GM12872 (cell line): ENCODE data around the gene PCED1B.

Experiments
- TF ChIP-seq, protein P1 (sequence below): IDR thresholded peaks from 3 replicates; pipeline ENCODE4 v1.5.1; 2011; ENCODE audit warnings: low read depth, mild to moderate bottlenecking, low read length, moderate library complexity; ENCODE audit not compliant: insufficient read depth

The PCED1B gene

DNA sequence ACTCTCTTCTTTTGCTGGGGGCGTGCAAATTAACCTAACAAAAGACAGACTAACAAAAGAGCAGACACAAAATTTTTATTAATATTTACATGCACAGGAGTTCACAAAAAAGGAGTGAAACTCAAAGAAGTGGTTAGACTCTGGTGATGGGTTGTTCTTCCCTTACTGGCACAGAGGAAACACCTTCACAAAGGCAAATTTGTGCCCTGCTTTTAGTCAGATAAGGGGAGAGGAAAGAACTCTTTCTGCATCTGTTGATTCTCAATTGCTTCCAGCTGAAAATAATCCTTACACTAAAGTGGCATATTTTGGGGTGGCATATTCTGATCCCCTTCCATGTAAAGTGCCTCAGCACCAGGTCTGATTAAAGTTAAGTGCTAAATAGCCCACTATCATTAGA, 190.5 kb downstream of the PCED1B start:
- TF ChIP-seq, protein P1, sequence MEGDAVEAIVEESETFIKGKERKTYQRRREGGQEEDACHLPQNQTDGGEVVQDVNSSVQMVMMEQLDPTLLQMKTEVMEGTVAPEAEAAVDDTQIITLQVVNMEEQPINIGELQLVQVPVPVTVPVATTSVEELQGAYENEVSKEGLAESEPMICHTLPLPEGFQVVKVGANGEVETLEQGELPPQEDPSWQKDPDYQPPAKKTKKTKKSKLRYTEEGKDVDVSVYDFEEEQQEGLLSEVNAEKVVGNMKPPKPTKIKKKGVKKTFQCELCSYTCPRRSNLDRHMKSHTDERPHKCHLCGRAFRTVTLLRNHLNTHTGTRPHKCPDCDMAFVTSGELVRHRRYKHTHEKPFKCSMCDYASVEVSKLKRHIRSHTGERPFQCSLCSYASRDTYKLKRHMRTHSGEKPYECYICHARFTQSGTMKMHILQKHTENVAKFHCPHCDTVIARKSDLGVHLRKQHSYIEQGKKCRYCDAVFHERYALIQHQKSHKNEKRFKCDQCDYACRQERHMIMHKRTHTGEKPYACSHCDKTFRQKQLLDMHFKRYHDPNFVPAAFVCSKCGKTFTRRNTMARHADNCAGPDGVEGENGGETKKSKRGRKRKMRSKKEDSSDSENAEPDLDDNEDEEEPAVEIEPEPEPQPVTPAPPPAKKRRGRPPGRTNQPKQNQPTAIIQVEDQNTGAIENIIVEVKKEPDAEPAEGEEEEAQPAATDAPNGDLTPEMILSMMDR: no peak

DNA sequence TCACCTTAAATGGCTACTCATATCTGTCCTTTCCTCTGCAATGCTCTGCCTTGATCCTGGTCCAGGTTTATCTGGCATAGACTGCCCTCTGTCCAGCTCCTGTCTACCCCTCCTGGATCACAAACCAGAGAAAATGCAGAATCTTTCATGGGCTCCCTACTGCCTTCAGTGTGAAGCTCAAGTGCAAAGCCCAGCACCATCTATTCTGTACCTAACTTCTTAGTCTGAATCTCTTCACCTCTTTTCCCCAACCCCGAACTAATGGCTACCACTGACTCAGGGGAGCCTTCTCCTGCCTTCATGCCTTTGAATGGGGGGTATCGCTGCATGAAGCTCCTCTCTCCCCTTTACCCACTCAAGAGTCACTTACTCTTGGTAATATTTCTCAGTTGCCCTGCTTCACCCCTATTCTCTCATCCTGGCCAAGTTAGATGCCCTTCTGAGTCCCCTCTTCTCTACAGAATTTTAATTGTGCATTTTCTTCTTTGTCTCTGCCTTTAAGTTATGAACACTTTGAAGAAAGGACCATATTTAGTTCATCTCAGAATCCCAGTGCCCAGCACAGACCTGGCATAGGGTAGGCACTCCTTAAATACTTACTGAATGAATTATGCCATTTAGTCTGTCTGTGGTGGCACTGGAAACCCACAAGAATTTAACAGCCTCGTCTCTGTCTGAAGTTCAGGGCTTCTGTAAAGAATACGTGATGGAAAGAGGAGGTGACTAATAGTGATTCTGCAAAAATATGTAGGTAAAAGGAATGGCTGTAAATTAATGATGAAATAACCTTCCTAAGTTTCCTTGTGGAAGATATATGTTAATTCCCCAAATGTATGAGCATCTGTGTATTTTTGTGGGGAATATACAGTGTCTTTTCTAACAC, 191.6 kb downstream of the PCED1B start:
- TF ChIP-seq, protein P1: no peak

DNA sequence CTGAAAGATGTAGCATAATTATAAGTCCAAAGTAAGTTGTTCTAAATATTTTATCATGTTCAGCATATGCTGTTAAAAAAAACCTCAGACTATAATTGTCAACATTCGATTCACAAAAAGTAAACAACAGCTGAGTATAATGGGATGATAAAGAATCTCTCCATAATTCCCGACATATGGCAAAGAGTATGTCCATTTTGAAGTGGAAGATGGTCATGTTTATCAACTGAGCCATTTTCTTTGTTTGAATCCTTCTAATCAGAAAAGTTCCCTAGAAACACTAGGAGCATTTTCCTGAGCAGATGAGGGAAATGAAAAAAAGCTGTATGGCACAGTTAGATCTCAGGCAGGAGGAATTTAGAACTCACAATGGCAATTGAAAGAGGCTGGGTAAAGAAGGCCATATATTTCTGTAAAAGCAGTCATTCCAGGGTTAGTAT, 192.4 kb downstream of the PCED1B start:
- TF ChIP-seq, protein P1: no peak

DNA sequence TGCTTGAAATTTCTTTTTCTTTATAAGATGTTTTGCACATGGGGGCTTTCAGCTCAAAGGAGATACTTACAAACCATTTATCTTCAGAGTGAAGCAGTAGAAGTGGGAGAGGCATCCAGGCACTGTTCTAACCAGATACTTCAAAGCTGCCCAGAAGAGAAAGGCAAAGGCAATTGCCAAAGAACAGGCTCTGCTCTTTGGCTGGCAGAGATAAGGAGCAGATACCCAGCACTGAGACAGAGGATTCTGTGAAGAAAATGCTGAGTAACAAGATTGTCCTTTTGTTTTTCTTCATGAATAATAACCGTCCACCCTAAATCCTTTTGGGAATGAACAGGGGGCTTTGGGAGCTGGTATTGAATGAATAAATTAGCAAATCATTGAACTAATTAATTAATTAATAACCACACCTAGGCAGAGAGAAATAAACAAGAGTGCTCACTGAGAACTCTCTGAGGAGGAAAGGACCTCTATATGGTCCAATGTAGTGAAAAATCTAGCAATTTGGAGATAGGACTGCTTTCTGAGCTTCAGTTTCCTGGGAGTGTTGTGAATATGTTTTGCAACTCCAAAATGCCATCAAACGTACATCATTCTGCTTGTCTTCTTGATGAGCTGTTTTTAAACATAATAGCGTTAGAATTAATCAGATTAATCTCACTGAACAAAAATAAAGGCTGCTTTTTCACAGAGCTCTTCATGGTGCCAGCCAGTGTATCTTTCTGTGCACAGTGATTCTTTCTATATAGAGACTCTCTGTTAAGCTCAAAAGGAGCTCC, 193.2 kb downstream of the PCED1B start:
- TF ChIP-seq, protein P1: no peak

DNA sequence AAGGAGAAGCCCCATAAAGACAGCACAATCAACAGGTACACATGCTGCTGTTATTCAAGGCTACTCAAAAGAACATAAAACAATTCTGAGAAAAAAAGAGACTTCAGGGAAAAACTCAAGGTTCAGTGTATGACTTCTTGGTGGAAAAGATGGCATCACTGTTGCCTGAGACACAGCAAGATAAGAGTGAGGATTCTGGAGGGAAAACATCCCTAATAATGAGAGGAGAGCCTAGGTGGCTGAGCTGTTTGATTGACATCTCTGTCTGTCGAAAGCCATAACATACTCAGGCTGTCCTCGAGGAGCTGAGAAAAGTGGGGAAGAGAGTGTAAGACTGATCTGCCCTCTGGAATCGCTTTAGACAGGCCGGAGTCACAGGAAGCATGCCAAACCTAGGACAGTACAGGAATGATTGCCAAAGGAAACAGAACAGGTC, 193.8 kb downstream of the PCED1B start:
- TF ChIP-seq, protein P1: no peak

DNA sequence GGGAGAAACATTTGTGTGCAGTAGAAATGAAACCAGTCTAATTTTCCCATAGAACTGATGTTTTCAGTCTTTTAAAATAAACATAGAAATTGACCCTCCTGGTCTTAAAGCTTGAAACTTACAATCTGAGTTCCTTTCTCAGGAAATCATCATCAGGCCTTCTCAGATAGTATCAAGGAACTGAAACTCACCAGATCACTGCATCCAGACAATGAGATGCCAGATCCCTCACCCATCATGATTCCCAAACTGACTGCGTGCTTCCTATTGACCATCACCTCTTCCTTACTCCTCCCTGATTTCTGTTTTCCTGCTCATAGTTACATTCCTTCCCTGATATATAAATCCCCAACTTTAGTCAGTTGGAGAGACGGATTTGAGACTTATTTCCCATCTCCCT, 195.3 kb downstream of the PCED1B start:
- TF ChIP-seq, protein P1: no peak

DNA sequence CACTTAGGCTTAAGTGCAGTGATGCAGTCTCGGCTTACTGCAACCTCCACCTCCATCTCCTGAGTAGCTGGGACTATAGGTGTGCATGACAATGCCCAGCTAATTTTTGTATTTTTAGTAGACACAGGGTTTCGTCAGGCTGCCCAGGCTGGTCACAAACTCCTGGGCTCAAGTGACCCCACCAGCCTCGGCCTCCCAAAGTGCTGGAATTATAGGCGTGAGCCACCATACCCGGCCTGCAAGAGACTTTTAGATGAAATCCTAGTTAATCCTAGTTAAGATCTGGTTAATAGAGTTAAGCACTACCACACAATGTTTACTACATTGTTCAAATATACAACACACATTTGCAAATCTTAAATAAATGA, 196.8 kb downstream of the PCED1B start:
- TF ChIP-seq, protein P1: no peak
